GM19455 (cell line): Measurements from ENCODE around the gene MBD4.
"Not testable (repeated sequence)": the region's sequence is repeated elsewhere in the genome, so short reads cannot be mapped to it uniquely, and the experiment has no call there.

Experiments used
- ATAC-seq: cut with Tn5 transposase; IDR thresholded peaks from one replicate; pipeline ENCODE4 v1.9.1; 2021; ENCODE audit not compliant: unreplicated experiment

MBD4 gene

DNA sequence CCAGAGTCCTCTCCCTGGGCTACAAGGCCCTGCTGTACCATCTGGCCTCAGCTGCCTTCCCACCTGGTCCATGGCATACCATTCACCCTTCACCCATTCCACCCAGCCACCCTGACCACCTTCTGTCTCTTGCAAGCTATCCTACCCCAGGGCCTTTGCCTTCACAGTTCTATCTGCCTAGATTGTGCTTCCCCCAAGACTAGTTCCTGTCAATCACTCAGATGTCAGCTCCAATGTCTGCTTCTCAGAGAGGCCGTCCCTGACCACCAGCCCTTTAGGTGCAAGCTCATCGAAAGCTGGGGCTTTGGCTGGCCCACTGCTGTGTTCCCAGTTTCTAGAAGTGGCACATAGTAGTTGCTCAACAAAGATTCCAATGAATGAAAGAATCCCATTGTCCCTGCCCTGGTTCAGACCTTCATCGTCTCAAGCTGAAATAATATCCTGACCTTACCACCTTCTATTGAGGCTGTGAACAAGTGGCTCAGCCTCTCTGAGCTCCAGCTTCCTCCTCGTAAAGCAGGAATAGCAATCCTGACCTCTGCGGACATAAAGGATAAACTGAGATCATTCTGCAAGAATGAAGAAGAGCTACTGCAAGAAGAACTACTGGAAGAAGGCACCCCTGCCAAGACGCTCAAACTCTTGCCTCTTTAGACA is 27.1 kb downstream of the MBD4 start:
- ATAC-seq: no peak

DNA sequence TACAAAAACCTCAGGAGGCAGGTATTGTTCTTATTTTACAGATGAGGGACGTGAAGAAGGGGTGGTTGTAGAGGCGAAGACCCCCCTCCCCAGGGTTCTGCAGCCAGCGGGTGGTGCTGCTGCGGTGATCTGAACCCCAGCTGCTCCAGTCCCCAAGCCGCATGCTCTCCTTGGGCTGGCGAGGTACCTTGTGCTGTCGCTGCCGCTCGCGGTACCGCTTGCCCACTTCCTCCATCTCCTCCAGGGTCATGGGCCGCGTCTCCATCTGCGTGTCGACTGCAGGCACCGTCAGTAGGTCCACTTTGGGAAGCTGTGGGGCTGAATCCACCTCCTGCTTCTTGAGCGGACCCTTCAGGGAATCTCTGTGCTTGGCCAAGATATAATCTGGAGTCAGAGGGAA is 28.8 kb downstream of the MBD4 start:
- no peak for ATAC-seq

DNA sequence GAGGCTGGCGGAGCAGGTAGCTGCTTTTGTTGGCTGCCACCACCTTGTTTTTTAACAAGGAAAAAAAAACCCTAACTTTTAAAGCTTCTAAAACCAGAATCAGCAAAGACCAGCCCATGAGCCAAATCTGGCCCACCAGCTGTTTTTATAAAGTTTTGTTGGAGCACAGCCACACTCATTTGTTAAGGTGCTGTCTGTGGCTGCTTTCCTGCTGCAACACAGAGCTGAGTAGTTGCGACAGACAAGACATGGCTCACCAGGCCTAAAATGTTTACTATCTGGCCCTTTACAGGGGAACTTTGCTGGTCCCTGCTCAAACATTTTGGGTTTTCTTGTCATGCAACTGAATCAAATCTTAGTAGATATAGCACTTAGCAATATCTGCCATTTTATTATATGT is 30.2 kb downstream of the MBD4 start:
- ATAC-seq: no peak

GRCh38 chr3:129404610-129405009 is 35.1 kb downstream of the MBD4 start:
- ATAC-seq: no peak

- ATAC-seq: no peak
Measured at GRCh38 chr3:129404130-129404529, 35.6 kb downstream of the MBD4 start.

DNA sequence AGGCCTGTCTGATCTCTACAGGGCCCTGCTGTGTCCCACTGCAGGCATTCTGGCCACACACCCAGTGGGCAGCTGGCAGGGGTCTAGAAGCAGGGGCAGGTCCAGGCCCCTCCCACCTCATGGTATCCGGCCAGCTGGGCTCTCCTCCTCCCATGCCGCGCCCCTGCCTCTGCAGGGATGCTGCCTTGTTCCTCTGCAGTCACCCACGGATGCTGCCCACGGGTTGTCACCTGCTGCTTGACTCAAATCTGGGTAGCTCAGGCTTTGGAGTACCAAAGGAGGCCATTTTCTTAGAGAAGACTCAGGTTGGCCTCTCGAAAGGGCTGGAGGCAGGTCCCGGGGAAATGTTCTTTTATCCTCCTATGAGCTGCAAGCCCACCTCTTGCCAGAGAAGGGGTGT is 36.3 kb downstream of the MBD4 start:
- no peak for ATAC-seq

- no peak for ATAC-seq
Measured at GRCh38 chr3:129402616-129403015, 37.1 kb downstream of the MBD4 start.

DNA sequence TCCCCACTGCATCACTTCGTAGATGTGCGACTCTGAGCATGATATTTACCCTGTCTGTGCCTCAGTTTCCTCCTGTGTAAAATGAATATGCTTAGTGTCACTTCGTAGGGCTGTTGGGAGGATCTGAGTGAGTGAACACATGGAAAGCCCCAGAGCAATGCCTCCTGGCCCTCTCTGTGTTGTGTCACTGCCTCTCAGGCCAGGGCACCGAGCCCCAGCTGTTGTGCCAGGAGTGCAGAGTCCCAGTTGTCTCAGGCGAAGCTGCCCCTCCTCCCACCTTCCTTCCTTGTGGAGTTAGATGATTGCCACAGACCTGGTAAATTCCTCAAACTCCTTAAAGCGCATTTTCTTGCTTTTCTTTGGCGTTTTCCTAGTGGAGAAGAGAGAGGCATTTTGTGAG is 37.5 kb downstream of the MBD4 start:
- no peak for ATAC-seq

- no peak for ATAC-seq
Measured at GRCh38 chr3:129399895-129400357, 39.8 kb downstream of the MBD4 start.

- ATAC-seq: peak; percentile 83
Measured at GRCh38 chr3:129399145-129399894, 40.4 kb downstream of the MBD4 start.

DNA sequence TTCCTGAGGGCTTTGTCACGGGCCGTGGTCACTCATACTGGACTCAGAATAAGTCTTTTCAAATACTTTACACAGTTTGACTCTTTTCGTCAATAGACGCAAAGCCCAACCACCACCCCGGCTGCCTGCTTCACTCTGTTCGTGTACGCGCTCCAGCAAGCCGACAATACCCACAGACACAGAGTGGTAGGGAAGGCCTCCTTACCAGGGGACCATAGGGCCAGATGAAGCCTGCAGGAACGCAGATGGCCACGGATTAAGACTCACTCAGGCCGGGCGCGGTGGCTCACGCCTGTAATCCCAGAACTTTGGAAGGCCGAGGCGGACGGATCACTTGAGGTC is 41.0 kb downstream of the MBD4 start:
- ATAC-seq: no peak

DNA sequence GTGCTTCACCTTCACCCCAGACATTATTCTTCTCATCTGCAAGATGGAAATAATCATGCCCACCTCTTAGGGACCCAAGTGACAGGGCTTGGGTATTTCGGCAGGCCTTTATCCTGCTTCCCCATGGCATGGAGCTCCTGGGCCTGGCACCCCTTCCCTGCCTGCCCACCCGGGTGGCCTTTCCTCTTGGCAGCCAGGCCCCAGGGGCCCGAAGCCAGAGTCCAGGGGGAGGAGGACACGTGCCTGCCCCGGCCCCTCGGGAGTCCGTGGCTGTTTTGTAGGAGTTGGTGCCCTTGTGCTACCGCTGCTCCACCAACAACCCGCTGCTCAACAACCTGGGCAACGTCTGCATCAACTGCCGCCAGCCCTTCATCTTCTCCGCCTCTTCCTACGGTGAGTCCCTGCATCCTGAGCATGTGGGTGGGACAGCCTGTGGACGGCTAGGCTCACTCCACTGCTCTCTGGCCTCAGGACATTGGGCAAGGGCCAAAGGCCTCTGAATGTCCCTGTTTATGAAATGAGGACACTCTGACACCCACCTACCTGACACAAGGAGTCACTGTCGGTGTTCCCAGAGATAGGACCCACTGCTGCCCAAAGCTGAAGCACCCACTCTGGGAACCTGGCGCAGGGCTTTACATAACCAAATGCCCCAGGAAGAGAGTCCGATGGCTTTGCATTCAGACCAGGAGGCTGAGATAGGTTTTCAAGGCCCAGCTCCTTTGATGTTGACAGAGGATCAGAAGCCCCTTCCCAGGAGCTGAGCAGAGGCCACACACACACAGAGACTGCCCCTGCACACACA is 45.8 kb downstream of the MBD4 start:
- ATAC-seq: not testable (repeated sequence)

- no peak for ATAC-seq
Measured at GRCh38 chr3:129393271-129393670, 46.5 kb downstream of the MBD4 start.

DNA sequence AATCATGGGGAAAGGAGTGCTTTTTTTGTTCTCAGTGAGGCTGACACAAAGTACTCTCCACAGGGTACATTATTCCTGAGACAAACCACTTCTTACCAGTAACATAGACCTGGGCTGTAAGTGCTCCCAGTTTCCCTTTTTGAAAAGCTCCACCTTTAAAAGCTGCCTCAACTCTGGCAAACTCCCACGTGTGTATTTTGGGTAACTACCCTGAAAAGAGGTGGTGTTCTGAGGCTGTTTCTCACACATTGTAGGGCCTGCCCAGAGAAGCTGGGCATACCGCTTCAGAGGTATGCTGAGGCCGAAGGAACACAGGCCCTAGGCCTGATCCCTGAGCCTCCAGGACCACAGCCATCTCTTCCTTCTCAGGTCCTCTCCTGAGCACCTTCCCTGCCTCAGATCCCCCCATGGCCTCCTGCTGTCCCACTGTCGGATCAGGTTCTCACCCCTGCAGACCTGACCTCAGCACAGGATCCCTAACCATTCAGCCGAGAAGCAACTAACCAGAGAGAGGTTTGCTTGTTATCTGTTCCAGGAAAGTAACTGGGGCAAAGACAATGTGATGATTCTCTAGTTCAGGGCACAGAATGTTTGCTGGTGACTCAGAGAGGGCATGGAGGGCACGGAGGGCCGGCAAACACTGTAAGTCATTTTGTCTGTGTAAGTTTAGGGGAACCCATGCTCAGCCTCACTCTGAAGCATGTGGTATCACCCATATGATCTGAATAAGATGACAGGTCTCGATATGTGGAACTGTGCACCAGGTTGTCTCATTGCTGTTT is 47.5 kb downstream of the MBD4 start:
- ATAC-seq: not testable (repeated sequence)

DNA sequence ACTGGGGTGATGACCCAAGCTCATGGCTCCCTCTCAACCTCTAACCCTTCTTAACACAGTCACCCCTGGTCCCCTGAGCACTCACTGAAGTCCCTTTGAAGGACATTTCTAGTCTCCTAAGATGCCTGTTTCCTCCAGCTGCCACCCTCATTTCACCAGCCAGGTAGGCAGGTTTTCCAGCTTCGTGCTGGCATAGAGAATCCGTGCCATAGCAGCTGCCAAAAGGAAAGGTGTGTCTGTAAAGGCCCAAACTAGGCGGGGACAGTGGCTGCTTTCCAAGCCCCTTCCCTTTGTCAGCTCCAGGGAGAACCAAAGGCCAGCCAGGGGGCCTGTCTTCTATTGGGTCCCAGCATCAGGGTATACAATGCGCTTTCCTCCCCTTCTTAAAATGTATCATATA is 48.2 kb downstream of the MBD4 start:
- not testable (repeated sequence) for ATAC-seq

DNA sequence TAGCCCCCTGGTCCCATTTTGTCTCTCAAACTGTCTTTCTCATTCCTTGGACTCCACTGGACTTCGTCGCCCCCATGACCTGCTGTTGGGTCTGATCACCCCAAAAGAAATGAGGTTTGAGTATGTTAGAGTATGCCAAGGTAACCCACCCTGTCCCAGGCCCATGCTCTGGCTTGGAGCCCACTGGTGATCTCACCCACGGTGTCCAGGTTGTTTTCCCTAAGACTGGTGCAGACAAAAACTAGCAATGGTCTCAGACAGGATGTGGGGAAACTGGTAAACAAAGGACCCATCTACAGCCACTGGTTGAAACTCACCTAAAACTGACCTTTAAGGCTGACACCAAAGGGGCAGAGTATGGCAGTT is 50.2 kb downstream of the MBD4 start:
- ATAC-seq: no peak

GRCh38 chr3:129388791-129389571 is 50.8 kb downstream of the MBD4 start:
- ATAC-seq: not testable (repeated sequence)

- no peak for ATAC-seq
Measured at GRCh38 chr3:129387487-129387886, 52.3 kb downstream of the MBD4 start.

DNA sequence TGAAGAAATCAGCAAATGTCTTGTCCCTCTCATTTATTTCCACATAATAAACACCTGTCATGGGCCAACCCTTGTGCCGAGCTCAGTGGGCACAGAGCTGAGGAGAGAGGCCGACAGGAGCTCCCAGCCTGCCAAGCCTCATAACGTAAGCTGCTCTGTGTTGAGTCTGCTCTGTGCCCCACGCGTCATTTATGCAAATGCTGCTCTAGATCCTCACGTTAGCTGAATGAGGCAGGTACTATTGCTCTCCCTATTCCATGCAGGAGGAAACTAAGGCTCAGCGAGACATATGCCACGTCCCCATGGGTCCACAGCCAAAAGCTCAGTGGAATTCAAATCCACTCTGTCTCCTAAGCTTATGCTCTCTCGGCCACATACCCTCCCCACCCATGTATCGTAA is 52.8 kb downstream of the MBD4 start:
- no peak for ATAC-seq

- not testable (repeated sequence) for ATAC-seq
Measured at GRCh38 chr3:129385507-129385906, 54.2 kb downstream of the MBD4 start.
